22Rv1 (cell line): ENCODE results near the gene STRBP.

Source experiments
- ZFX ChIP-seq: fragments of 450-650 bp; IDR thresholded peaks from 2 replicates; pipeline ENCODE4 v1.6.1; 2017; ENCODE audit warnings: antibody characterized with exemption, borderline replicate concordance
- TF ChIP-seq, protein P1 (sequence below): fragments of 450-650 bp; IDR thresholded peaks from 2 replicates; pipeline ENCODE4 v1.5.1; 2017; ENCODE audit warnings: mild to moderate bottlenecking

DNA sequence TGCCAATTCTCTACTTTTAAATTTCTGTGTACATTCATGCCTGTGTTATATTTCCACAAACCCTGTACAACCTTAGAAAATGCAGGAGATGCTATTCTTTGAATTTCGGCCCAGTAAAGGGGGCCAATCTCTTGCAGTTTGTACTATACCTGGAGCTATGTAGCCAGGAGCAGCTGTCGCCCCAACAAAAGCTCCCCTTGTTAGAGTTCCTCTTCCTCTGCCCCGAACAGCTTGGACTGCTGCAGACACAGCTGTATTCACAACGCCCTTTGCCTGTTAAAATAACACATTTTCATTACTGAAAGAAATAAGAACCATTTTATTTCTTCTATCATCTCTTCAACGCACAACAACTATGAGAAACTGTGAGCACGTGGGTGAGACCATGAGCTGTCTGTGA, 135.7 kb downstream of the STRBP start:
- TF ChIP-seq, protein P1, sequence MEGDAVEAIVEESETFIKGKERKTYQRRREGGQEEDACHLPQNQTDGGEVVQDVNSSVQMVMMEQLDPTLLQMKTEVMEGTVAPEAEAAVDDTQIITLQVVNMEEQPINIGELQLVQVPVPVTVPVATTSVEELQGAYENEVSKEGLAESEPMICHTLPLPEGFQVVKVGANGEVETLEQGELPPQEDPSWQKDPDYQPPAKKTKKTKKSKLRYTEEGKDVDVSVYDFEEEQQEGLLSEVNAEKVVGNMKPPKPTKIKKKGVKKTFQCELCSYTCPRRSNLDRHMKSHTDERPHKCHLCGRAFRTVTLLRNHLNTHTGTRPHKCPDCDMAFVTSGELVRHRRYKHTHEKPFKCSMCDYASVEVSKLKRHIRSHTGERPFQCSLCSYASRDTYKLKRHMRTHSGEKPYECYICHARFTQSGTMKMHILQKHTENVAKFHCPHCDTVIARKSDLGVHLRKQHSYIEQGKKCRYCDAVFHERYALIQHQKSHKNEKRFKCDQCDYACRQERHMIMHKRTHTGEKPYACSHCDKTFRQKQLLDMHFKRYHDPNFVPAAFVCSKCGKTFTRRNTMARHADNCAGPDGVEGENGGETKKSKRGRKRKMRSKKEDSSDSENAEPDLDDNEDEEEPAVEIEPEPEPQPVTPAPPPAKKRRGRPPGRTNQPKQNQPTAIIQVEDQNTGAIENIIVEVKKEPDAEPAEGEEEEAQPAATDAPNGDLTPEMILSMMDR = no peak
- TF ChIP-seq ZFX = no peak
